Measurements from ENCODE around the gene CPA3.

The CPA3 gene, protein sequence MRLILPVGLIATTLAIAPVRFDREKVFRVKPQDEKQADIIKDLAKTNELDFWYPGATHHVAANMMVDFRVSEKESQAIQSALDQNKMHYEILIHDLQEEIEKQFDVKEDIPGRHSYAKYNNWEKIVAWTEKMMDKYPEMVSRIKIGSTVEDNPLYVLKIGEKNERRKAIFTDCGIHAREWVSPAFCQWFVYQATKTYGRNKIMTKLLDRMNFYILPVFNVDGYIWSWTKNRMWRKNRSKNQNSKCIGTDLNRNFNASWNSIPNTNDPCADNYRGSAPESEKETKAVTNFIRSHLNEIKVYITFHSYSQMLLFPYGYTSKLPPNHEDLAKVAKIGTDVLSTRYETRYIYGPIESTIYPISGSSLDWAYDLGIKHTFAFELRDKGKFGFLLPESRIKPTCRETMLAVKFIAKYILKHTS

GRCh38 chr3:148865049-148865448 lies at the start of gene CPA3:
CPA3 (plus strand) TSS chr3:148865296; CDS start chr3:148865308, 12 bp downstream.
- TF ChIP-seq, protein P1, sequence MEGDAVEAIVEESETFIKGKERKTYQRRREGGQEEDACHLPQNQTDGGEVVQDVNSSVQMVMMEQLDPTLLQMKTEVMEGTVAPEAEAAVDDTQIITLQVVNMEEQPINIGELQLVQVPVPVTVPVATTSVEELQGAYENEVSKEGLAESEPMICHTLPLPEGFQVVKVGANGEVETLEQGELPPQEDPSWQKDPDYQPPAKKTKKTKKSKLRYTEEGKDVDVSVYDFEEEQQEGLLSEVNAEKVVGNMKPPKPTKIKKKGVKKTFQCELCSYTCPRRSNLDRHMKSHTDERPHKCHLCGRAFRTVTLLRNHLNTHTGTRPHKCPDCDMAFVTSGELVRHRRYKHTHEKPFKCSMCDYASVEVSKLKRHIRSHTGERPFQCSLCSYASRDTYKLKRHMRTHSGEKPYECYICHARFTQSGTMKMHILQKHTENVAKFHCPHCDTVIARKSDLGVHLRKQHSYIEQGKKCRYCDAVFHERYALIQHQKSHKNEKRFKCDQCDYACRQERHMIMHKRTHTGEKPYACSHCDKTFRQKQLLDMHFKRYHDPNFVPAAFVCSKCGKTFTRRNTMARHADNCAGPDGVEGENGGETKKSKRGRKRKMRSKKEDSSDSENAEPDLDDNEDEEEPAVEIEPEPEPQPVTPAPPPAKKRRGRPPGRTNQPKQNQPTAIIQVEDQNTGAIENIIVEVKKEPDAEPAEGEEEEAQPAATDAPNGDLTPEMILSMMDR (IDR thresholded peaks at IDR 0.05; ENCODE audit: borderline replicate concordance, insufficient read depth, low read depth, low read length), result no peak
- no peak within 1 kb of the TSS for H3K4me3 ChIP-seq (ENCODE audit: low read depth, low read length)

- TF ChIP-seq, protein P1 (IDR thresholded peaks at IDR 0.05; ENCODE audit: borderline replicate concordance, insufficient read depth, low read depth, low read length), result no peak
Observed at GRCh38 chr3:148815316-148816110, 49.6 kb upstream of the CPA3 start.

DNA sequence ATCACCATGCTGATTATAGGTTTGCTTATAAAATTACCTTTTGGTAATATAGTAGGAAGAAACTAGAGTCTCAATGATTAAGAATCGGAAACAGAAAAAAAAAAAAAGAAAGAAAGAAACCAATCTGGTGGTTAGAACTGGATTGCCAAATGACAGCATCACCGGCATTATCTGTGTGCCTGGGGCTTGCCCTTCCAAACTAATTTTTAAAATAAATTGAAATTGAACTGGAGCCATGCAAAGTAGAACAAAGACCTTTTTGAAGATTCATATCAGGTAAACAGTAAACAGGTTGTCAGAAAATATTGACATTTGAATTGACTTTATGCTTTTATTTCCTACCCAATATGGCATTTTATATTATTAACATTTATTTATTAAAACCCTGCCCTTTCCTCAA lies 48.7 kb upstream of the CPA3 start:
- no peak overlapping the region for H3K4me3 ChIP-seq (ENCODE audit: low read depth, low read length)
- TF ChIP-seq, protein P1 (IDR thresholded peaks at IDR 0.05; ENCODE audit: borderline replicate concordance, insufficient read depth, low read depth, low read length), result no peak

More at GRCh38 chr3:148815316-148816110, 49.6 kb upstream of the CPA3 start:
- no peak overlapping the region for H3K4me3 ChIP-seq (ENCODE audit: low read depth, low read length)

GRCh38 chr3:148816981-148817525 lies 48.0 kb upstream of the CPA3 start:
- TF ChIP-seq, protein P1 (IDR thresholded peaks at IDR 0.05; ENCODE audit: borderline replicate concordance, insufficient read depth, low read depth, low read length), result no peak
- no peak overlapping the region for H3K4me3 ChIP-seq (ENCODE audit: low read depth, low read length)

DNA sequence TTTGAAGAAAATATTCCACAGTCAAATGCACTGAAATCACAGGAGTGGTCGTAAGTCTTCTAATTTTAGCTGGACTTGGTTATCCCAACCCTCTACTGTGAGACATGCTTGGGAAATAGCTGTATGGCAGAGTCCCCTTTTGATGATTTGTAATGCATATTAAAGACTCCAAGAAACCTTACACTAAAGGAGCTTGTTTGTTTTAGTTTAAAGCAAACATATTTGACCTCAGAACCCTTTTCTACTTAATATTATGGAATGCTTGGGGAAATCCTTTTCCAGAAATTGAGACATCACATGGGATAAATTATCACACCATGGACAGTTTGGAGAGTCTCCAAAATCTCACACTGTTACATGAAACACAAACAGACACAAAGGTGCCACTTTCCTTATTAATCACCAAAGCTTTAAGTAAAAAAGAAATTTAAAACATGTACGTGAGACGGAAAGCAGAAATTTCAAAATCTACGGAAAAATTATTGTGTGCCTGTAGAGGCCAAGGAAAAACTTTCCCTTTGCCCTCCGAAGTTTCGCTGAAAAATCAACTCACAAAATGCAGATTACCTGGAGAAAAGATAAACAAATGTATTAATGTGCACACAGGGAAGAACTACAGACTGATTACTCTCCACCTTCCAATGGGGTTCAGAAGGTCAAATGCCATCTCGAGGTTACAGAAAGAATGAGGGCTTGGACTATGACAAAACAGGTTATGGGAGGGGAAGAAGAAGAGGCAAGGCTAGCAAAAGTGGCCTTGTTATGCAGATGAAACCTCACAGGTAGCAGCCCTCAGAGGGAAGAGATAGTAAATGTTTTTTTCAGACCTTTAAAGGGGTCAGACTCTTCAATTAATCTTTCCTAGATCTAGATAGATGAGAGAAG lies 44.5 kb upstream of the CPA3 start:
- TF ChIP-seq, protein P1 (IDR thresholded peaks at IDR 0.05; ENCODE audit: borderline replicate concordance, insufficient read depth, low read depth, low read length), result no peak
- no peak overlapping the region for H3K4me3 ChIP-seq (ENCODE audit: low read depth, low read length)

GRCh38 chr3:148823026-148823425 lies 42.1 kb upstream of the CPA3 start:
- H3K4me3 ChIP-seq (ENCODE audit: low read depth, low read length), result no peak overlapping the region
- TF ChIP-seq, protein P1 (IDR thresholded peaks at IDR 0.05; ENCODE audit: borderline replicate concordance, insufficient read depth, low read depth, low read length), result no peak

Measured in GM12875 (cell line).